ENCODE results near the gene SLC5A1. TPM values are rescaled to one million over a fixed set of nuclear protein-coding genes. Genes with fewer than 3 reads are reported as not detected.

SLC5A1 gene
- total and polyA plus RNA-seq, 2 donors, result 0.24 to 0.52 TPM

DNA sequence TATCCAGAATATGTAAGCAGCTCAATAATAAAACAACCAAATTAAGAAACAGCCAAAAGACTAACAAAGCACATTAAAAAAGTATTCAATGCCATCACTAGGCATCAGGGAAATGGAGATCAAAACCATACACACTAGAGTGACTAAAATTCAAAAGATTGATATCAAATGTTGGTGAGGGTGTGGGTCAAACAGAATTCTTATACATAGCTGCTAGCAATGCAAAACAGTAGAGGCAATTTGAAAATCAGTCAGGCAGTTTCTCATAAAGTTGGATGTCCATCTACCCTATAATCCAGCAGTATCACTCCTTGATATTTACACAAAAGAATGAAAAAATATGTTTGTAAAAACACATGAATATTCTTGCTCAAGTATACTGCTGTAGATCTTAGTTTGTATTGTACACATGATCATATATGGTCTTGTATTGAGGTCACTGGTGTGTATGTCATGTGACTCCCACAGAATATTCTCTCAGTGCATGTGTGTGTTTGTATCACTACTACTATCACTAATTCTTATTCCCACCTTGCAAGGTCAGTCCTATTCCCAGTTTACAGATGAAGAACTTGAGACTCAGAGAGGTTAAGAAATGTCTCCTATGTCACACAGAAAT lies 54.9 kb downstream of the SLC5A1 start:
- Histone ChIP-seq H3K9me3 (ENCODE audit: control insufficient read depth in 2 of 2, insufficient read depth in 1 of 2, low read length in 1 of 2) (no peaks in the 10 kb centered on the region), H3K27me3 (ENCODE audit: control insufficient read depth in 2 of 2, insufficient read depth in 1 of 2, low read length in 1 of 2) (no peaks in the 10 kb centered on the region), H3K27ac (ENCODE audit: low read depth in 1 of 2, low read length in 1 of 2) (no peak overlapping the region), H3K4me3 (ENCODE audit: low read length in 2 of 2) (no peak overlapping the region), H3K4me1 (ENCODE audit: control insufficient read depth in 2 of 2, insufficient read depth in 2 of 2, low read length in 2 of 2) (no peaks in the 10 kb centered on the region), H3K36me3 (ENCODE audit: control insufficient read depth in 2 of 2, insufficient read depth in 2 of 2, low read length in 1 of 2) (no peaks in the 10 kb centered on the region)
- DNase-seq (ENCODE audit: low read depth in 6 of 9, low spot score in 9 of 9), result no peak

DNA sequence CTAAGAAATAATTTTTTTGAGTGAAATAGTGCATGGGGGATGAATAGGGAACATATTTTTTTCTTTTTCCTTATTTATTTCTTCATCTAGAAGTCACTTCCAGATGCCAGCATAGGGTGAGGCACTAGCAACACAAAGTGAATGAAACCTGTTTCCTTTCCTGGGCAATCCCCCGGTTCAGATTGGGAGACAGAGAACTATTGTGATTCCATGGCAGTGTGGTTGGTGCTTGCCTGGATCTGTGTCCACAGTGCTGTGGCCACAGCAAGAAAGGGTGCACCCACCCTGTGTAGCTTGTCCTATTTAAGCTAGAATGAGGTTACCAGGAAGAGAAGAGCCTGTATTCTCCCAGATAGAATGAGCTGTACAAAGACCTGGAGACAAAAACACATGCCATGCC lies 57.6 kb downstream of the SLC5A1 start:
- H3K36me3 ChIP-seq (ENCODE audit: control insufficient read depth in 2 of 2, insufficient read depth in 2 of 2, low read length in 1 of 2), result no peaks in the 10 kb centered on the region
- 49% methylated on average over 1 of the region's 1 CpG for WGBS
- no peaks in the 10 kb centered on the region for H3K4me1 ChIP-seq (ENCODE audit: control insufficient read depth in 2 of 2, insufficient read depth in 2 of 2, low read length in 2 of 2)
- H3K4me3 ChIP-seq (ENCODE audit: low read length in 2 of 2), result no peak overlapping the region
- H3K27me3 ChIP-seq (ENCODE audit: control insufficient read depth in 2 of 2, insufficient read depth in 1 of 2, low read length in 1 of 2), result no peaks in the 10 kb centered on the region
- no peaks in the 10 kb centered on the region for H3K9me3 ChIP-seq (ENCODE audit: control insufficient read depth in 2 of 2, insufficient read depth in 1 of 2, low read length in 1 of 2)
- no peak overlapping the region for H3K27ac ChIP-seq (ENCODE audit: low read depth in 1 of 2, low read length in 1 of 2)
- DNase-seq (ENCODE audit: low read depth in 6 of 9, low spot score in 9 of 9), result no peak

DNA sequence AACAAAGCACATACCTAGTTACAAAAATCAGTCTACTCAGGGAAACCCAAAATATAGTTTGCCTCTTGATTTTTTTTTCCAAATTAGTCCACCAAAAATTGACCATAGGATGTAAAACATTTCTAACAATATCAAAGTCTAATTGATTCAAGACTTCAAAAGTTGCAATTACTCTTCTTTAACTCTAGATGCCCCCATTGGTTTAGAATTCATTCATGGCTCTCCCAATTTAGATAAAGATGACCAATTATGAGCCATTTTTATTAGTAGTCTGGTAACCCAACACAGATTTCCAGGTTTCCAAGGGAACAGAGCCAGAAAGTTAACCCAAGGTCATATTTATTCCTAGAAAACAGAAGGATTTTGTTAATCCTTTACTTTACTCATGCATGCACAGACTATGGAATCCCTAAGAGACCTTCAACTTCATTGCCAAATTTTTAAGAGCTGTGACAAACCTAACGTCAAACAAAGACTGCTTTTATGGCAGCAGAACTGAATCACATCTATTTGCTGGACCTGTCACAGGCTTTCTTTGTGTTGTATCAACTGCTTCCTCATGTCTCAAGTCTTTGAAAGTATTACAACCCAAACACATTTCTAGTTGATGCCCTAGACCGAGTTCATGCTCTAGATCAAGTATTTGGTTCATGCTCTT lies 60.7 kb downstream of the SLC5A1 start:
- no peaks in the 10 kb centered on the region for H3K36me3 ChIP-seq (ENCODE audit: control insufficient read depth in 2 of 2, insufficient read depth in 2 of 2, low read length in 1 of 2)
- H3K27ac ChIP-seq (ENCODE audit: low read depth in 1 of 2, low read length in 1 of 2), result no peak overlapping the region
- no peaks in the 10 kb centered on the region for H3K4me1 ChIP-seq (ENCODE audit: control insufficient read depth in 2 of 2, insufficient read depth in 2 of 2, low read length in 2 of 2)
- H3K9me3 ChIP-seq (ENCODE audit: control insufficient read depth in 2 of 2, insufficient read depth in 1 of 2, low read length in 1 of 2), result no peaks in the 10 kb centered on the region
- 49% methylated on average over 2 of the region's 2 CpGs for WGBS
- no peaks in the 10 kb centered on the region for H3K27me3 ChIP-seq (ENCODE audit: control insufficient read depth in 2 of 2, insufficient read depth in 1 of 2, low read length in 1 of 2)
- no peak for DNase-seq (ENCODE audit: low read depth in 6 of 9, low spot score in 9 of 9)
- H3K4me3 ChIP-seq (ENCODE audit: low read length in 2 of 2), result no peak overlapping the region

DNA sequence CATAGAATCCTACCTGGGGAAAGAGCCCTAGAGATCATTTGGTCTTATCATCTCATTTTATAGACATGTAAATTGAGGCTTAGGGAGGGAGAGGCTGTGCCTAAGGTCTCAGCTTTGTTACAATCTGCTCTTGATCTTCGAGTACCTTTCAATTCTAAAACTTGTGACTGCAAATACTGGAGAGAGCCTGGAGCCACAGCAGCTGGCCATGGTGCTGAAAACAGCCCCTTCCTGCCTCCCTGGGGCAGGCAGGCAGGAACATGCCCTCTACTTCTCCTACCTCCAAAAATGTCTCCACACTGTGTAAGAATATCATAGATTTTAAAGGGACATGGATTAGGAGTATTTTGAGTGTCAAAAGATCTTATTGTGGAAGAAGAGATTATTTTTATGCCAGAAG lies 63.9 kb downstream of the SLC5A1 start:
- Histone ChIP-seq H3K9me3 (ENCODE audit: control insufficient read depth in 2 of 2, insufficient read depth in 1 of 2, low read length in 1 of 2) (no peaks in the 10 kb centered on the region), H3K4me3 (ENCODE audit: low read length in 2 of 2) (no peak overlapping the region), H3K27ac (ENCODE audit: low read depth in 1 of 2, low read length in 1 of 2) (no peak overlapping the region), H3K27me3 (ENCODE audit: control insufficient read depth in 2 of 2, insufficient read depth in 1 of 2, low read length in 1 of 2) (no peaks in the 10 kb centered on the region), H3K36me3 (ENCODE audit: control insufficient read depth in 2 of 2, insufficient read depth in 2 of 2, low read length in 1 of 2) (no peaks in the 10 kb centered on the region), H3K4me1 (ENCODE audit: control insufficient read depth in 2 of 2, insufficient read depth in 2 of 2, low read length in 2 of 2) (no peaks in the 10 kb centered on the region)
- WGBS, result 17% methylated on average over 1 of the region's 1 CpG
- DNase-seq (ENCODE audit: low read depth in 6 of 9, low spot score in 9 of 9), result peak in 4 of 9 donors; percentile 13 to 39 (median 19)

DNA sequence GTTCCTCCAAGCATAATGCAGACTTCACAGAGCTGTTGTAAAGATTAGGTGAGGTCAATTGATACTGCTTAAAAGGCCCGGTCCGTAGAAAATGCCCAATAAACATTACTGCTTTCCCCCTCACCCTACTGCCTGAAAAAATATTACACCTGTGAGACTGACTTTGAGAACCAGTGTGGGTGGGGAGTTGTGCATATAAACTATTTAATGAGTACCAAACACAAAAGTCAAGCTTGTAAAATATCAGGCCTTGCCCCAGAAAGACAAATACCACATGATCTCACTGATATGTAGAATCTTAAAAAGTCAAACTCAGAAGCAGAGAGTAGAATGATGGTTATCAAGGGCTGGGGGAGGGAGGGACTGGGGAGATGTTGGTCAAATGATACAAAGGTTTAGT lies 69.3 kb downstream of the SLC5A1 start:
- Histone ChIP-seq H3K9me3 (ENCODE audit: control insufficient read depth in 2 of 2, insufficient read depth in 1 of 2, low read length in 1 of 2) (no peaks in the 10 kb centered on the region), H3K4me3 (ENCODE audit: low read length in 2 of 2) (no peak overlapping the region), H3K36me3 (ENCODE audit: control insufficient read depth in 2 of 2, insufficient read depth in 2 of 2, low read length in 1 of 2) (no peaks in the 10 kb centered on the region), H3K4me1 (ENCODE audit: control insufficient read depth in 2 of 2, insufficient read depth in 2 of 2, low read length in 2 of 2) (no peaks in the 10 kb centered on the region), H3K27ac (ENCODE audit: low read depth in 1 of 2, low read length in 1 of 2) (no peak overlapping the region), H3K27me3 (ENCODE audit: control insufficient read depth in 2 of 2, insufficient read depth in 1 of 2, low read length in 1 of 2) (no peaks in the 10 kb centered on the region)
- WGBS, result 95% methylated on average over 2 of the region's 2 CpGs
- DNase-seq (ENCODE audit: low read depth in 6 of 9, low spot score in 9 of 9), result no peak

DNA sequence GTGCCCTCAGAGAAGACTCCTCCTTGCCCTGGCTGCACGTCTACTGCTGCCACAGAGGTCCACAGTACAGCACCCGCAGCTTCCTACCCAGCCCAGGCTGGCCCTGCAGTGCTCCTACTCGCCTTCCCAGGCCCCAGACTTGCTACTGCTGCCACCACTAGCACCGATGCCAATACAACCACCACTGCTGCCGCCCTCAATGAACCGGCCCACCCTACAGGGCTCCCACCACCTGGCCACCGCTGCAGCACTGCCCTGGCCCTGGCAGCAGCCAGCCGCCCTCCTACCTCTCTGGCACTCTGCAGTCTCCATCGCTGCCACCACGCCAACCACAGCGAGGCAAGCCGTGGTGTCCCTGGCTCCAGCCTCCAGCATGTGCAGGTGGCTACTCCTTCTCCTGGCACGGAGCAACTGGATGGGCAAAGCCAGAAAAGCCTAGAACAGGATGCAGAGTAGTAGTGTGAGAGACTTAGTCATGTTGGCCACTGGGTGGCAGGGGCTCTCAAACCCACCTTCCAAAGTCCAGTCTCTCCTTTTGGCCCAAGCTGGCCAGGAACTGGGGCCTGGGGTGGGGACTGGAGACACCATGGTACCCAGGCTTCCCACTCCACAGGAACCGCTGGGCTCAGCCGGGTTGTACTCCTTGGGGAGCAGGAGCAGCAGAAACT lies 76.6 kb downstream of the SLC5A1 start:
- DNase-seq (ENCODE audit: low read depth in 6 of 9, low spot score in 9 of 9), result no peak
- H3K27me3 ChIP-seq (ENCODE audit: control insufficient read depth in 2 of 2, insufficient read depth in 1 of 2, low read length in 1 of 2), result no peaks in the 10 kb centered on the region
- 91% methylated on average over 15 of the region's 15 CpGs for WGBS
- H3K4me3 ChIP-seq (ENCODE audit: low read length in 2 of 2), result no peak overlapping the region
- H3K36me3 ChIP-seq (ENCODE audit: control insufficient read depth in 2 of 2, insufficient read depth in 2 of 2, low read length in 1 of 2), result no peaks in the 10 kb centered on the region
- H3K9me3 ChIP-seq (ENCODE audit: control insufficient read depth in 2 of 2, insufficient read depth in 1 of 2, low read length in 1 of 2), result no peaks in the 10 kb centered on the region
- no peaks in the 10 kb centered on the region for H3K4me1 ChIP-seq (ENCODE audit: control insufficient read depth in 2 of 2, insufficient read depth in 2 of 2, low read length in 2 of 2)
- no peak overlapping the region for H3K27ac ChIP-seq (ENCODE audit: low read depth in 1 of 2, low read length in 1 of 2)

DNA sequence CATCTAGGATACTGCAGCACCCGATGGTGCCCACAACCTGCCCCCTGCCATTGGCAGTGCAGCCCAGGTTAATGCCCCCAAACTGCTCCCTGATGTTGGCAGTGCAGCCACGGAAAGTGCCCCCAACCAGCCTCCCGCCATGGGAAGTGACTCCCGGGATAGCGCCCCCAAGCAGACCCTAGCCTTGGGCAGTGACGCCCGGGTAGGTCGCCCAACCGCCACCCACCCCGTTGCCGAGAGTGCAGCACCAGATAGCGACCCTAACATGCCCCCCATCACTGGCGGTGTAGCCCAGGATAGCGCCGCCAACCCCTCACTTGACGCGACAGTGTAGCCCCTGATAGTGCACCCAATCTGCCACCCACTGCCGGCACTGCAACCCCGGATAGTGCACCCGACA lies 77.5 kb downstream of the SLC5A1 start:
- H3K27ac ChIP-seq (ENCODE audit: low read depth in 1 of 2, low read length in 1 of 2), result no peak overlapping the region
- no peaks in the 10 kb centered on the region for H3K4me1 ChIP-seq (ENCODE audit: control insufficient read depth in 2 of 2, insufficient read depth in 2 of 2, low read length in 2 of 2)
- 97% methylated on average over 20 of the region's 20 CpGs for WGBS
- DNase-seq (ENCODE audit: low read depth in 6 of 9, low spot score in 9 of 9), result no peak
- no peaks in the 10 kb centered on the region for H3K36me3 ChIP-seq (ENCODE audit: control insufficient read depth in 2 of 2, insufficient read depth in 2 of 2, low read length in 1 of 2)
- H3K9me3 ChIP-seq (ENCODE audit: control insufficient read depth in 2 of 2, insufficient read depth in 1 of 2, low read length in 1 of 2), result no peaks in the 10 kb centered on the region
- H3K27me3 ChIP-seq (ENCODE audit: control insufficient read depth in 2 of 2, insufficient read depth in 1 of 2, low read length in 1 of 2), result no peaks in the 10 kb centered on the region
- H3K4me3 ChIP-seq (ENCODE audit: low read length in 2 of 2), result no peak overlapping the region

DNA sequence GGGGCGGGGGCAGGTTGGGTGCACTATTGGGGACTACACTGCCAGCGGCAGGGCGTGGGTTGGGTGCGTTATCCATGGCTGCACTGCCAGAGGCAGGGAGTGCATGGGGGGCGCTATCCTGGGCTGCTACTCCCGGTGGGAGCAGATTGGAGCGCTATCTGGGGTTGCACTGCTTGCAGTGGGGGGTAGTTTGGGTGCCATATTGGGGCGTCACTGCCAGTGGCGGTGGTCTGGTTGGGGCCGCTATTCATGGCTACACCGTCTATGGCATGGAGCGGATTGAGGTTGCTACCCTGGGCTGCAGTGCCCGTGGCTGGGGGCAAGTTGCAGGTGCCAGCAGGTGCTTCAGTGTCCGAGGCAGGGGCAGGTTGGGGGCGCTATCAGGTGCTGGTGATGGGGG lies 79.8 kb downstream of the SLC5A1 start:
- 95% methylated on average over 15 of the region's 15 CpGs for WGBS
- Histone ChIP-seq H3K9me3 (ENCODE audit: control insufficient read depth in 2 of 2, insufficient read depth in 1 of 2, low read length in 1 of 2) (no peaks in the 10 kb centered on the region), H3K27ac (ENCODE audit: low read depth in 1 of 2, low read length in 1 of 2) (no peak overlapping the region), H3K4me3 (ENCODE audit: low read length in 2 of 2) (no peak overlapping the region), H3K36me3 (ENCODE audit: control insufficient read depth in 2 of 2, insufficient read depth in 2 of 2, low read length in 1 of 2) (no peaks in the 10 kb centered on the region), H3K4me1 (ENCODE audit: control insufficient read depth in 2 of 2, insufficient read depth in 2 of 2, low read length in 2 of 2) (no peaks in the 10 kb centered on the region), H3K27me3 (ENCODE audit: control insufficient read depth in 2 of 2, insufficient read depth in 1 of 2, low read length in 1 of 2) (no peaks in the 10 kb centered on the region)
- DNase-seq (ENCODE audit: low read depth in 6 of 9, low spot score in 9 of 9), result no peak

DNA sequence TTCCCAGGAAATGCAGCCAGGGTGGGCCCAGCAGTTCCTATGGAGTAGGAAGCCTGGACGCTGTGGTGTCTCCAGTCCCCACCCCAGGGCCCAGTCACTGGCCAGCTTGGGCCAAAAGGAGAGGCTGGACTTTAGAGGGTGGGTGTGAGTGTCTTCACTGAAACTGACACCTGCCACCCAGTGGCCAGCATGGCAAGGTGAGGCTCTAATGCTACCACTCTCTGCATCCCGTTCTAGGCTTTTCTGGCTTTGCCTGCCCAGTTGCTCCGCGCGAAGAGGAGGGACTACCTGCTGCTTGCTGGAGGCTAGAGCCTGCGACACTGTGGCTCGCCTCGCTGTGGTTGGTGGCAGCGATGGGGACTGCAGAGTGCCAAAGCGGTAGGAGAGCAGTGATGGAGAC lies 80.6 kb downstream of the SLC5A1 start:
- Histone ChIP-seq H3K4me1 (ENCODE audit: control insufficient read depth in 2 of 2, insufficient read depth in 2 of 2, low read length in 2 of 2) (no peaks in the 10 kb centered on the region), H3K36me3 (ENCODE audit: control insufficient read depth in 2 of 2, insufficient read depth in 2 of 2, low read length in 1 of 2) (no peaks in the 10 kb centered on the region), H3K27me3 (ENCODE audit: control insufficient read depth in 2 of 2, insufficient read depth in 1 of 2, low read length in 1 of 2) (no peaks in the 10 kb centered on the region), H3K4me3 (ENCODE audit: low read length in 2 of 2) (no peak overlapping the region), H3K27ac (ENCODE audit: low read depth in 1 of 2, low read length in 1 of 2) (no peak overlapping the region), H3K9me3 (ENCODE audit: control insufficient read depth in 2 of 2, insufficient read depth in 1 of 2, low read length in 1 of 2) (no peaks in the 10 kb centered on the region)
- no peak for DNase-seq (ENCODE audit: low read depth in 6 of 9, low spot score in 9 of 9)
- 91% methylated on average over 10 of the region's 10 CpGs for WGBS
